HG03039 (cell line): ENCODE results near the gene ZDHHC18.
"Not testable (repeated sequence)": the region's sequence is repeated elsewhere in the genome, so short reads cannot be mapped to it uniquely, and the experiment has no call there.

Experiments
- ATAC-seq: cut with Tn5 transposase; IDR thresholded peaks from one replicate; pipeline ENCODE4 v1.9.1; 2021; ENCODE audit warnings: mild to moderate bottlenecking, moderate library complexity; ENCODE audit not compliant: unreplicated experiment

Gene ZDHHC18

GRCh38 chr1:26856604-26857469 is 30.3 kb downstream of the ZDHHC18 start:
- no peak for ATAC-seq

- ATAC-seq, result no peak
Measured at GRCh38 chr1:26857473-26858060, 31.1 kb downstream of the ZDHHC18 start.

DNA sequence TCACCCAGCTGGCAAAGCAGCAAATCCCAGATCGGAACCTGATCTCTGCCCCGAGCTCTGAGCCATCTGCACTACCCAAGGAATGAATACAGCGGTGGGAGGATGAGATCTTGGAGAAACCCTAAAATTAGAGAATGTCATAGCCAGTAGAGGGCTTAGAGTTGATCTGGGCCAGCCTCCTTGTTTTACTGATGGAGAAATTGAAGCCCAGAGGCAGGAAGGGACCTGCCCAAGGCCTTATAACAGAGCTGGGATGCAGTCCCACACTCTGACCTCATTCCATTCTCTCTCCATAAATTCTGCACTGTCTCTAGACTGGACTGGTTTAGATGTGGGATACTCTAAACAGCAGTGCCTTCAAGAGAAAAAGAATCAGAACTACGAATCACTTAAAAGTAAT is 31.7 kb downstream of the ZDHHC18 start:
- no peak for ATAC-seq

GRCh38 chr1:26858891-26859640 is 32.6 kb downstream of the ZDHHC18 start:
- ATAC-seq, result no peak

GRCh38 chr1:26861286-26861701 is 34.8 kb downstream of the ZDHHC18 start:
- no peak for ATAC-seq

DNA sequence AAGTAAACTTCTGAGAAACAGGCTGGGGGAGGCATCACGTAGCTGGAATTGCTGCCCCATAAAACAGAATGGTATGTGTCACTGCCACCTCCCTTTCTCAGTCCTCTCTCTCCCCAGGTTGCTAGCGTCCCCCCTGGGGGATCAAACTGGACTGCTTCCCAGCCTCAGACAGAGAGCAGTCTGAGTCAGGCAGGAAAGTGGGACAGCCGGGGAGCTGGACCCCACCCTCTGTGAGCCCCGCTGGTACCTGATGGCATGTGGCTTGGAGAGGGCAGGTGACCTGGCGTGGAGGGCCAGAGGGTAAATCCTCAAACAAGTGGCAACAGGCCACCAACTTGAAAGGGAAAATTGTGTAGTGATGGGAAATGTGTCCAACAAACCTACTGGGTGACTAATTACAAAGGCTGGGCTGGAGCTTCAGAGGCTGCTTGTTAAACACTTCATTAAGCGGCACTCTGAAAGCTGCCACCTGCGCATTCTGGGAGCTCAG is 35.4 kb downstream of the ZDHHC18 start:
- ATAC-seq, result no peak

GRCh38 chr1:26862781-26863684 is 36.5 kb downstream of the ZDHHC18 start, which contains the start of gene SFN:
SFN (plus strand) TSS chr1:26863149; CDS start chr1:26863213, 64 bp downstream.
- no peak for ATAC-seq

DNA sequence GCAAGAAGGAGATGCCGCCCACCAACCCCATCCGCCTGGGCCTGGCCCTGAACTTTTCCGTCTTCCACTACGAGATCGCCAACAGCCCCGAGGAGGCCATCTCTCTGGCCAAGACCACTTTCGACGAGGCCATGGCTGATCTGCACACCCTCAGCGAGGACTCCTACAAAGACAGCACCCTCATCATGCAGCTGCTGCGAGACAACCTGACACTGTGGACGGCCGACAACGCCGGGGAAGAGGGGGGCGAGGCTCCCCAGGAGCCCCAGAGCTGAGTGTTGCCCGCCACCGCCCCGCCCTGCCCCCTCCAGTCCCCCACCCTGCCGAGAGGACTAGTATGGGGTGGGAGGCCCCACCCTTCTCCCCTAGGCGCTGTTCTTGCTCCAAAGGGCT is 37.2 kb downstream of the ZDHHC18 start:
- no peak for ATAC-seq

- ATAC-seq, result peak; percentile 88
Measured at GRCh38 chr1:26864610-26865480, 38.4 kb downstream of the ZDHHC18 start.

DNA sequence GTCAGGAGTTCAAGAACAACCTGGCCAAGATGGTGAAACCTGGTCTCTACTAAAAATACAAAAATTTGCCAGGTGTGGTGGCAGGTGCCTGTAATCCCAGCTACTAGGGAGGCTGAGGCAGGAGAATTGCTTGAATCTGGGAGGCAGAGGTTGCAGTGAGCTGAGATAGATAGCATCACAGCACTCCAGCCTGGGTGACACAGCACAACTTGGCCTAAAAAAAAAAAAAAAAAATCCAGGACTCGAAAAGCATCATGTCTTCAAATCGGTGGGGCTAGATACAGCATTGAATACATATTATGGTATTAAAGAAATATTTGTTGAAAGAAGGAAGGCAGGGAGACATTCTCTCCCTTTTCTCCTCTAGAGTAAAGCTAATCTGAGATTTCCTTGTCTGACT is 46.6 kb downstream of the ZDHHC18 start:
- ATAC-seq, result not testable (repeated sequence)

DNA sequence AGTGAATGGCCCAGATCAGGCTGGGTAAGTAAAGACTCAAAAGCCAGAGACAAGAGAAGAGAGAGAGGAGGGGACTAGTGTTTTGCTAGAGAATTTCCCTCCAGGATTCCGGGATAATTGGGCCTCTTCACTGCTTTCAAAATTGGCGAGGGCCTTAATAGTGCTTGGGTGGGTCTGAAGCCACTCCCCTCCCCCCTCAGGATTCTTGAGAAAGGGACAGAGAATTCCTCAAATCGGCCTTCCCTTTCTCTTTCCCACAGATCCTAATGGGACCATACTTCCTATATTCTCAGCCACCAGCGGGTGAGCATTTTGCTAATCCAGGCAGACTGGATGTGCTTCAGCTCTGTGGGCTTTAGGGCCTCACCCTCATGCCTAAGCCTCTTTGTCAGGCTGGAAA is 48.4 kb downstream of the ZDHHC18 start:
- ATAC-seq, result no peak

GRCh38 chr1:26877326-26877725 is 50.8 kb downstream of the ZDHHC18 start:
- ATAC-seq, result no peak

GRCh38 chr1:26879793-26880192 is 53.3 kb downstream of the ZDHHC18 start:
- ATAC-seq, result no peak

GRCh38 chr1:26881611-26882010 is 55.1 kb downstream of the ZDHHC18 start:
- not testable (repeated sequence) for ATAC-seq

- no peak for ATAC-seq
Measured at GRCh38 chr1:26882696-26883463, 56.4 kb downstream of the ZDHHC18 start.

DNA sequence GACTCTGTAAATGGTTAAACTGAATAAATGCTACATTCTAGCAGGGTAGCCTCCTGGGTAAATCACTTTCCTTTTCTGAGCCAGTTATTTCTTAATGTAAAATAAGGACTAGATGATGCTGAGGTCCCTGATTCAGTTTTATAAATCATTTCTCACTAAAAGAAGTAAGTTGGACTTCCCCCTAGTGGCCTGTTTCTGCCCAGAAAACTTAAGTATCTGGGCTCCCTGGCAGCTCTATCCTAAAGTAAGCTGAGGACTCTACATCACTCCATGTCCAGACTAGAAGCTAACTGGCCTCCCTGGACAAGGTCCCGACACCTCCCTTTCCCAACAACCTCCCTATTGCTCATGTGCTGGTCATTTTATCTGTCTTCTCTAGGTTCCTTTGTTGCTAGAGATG is 60.6 kb downstream of the ZDHHC18 start:
- ATAC-seq, result no peak

DNA sequence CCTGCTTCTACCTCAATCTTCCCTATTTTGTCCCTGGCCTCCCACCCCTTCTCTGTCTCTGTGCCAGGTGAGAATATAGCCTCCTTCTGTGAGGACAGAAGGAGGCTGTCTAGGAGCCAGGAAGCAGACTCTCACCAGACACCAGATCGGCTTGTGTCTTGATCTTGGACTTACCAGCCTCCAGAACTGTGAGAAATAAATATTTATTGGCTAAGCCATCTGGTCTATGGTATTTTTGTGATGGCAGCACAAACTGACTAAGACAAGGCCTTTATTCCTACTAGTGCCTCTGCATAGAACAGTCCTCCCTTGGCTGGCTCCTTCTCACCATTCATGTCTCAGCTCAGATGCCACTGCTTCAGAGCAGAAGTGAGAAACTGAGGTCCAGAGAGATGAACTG is 61.7 kb downstream of the ZDHHC18 start:
- no peak for ATAC-seq

DNA sequence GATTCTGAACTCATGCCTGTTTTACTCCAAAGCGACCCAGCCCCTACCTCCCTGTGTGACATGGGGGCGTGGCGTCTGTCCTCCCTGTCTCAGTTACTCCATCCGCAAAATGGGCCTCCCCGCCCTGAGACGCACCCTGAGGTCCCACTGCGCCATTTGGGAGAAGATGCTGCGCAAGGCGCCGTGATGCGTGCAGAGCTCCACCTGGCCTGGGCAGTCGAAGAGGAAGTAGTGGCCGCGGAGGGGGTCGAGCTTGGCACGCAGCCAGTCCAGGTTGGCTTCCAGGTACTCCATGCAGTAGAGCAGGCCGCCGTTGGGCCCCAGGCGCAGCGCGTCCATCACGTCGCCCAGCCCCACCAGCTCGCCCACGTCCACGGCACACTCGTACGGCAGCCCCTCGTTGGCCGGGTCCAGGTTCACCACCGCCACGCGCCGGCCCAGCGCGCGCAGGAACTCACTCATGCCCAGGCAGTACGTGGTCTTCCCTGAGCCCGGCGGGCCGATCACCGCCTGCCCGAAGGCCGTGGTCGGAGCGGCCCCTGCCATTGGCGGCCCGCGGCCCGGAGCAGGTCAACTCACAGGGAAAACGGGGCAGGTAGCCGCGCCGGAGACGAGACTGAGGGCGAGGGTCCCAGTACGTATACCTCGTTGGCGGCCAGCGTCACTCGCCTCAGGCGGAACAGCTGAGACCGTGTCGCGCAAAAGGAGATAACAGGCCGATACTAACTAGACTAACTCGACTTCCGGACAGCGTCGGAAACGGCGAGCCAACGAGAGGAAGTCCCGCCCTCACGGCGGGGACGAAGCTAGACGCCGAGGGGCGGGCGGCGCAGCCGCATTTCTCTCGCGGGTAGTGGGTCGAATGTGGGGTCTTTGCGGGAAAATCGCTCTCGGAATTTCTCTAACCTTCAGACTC is 63.3 kb downstream of the ZDHHC18 start, which contains the start of gene GPN2:
Gene GPN2, minus strand, starts transcription at position 733 of the 916 bp plus-strand sequence. Its CDS starts 187 bp downstream, at position 546.
- ATAC-seq, result peak; percentile 79
